Measurements from ENCODE around the gene PHACTR3. TPM values are rescaled to one million over a fixed set of nuclear protein-coding genes. Genes with fewer than 3 reads are reported as not detected.

The PHACTR3 gene
- total RNA-seq, 1 donor from 2014 or later: 0.14 TPM

DNA sequence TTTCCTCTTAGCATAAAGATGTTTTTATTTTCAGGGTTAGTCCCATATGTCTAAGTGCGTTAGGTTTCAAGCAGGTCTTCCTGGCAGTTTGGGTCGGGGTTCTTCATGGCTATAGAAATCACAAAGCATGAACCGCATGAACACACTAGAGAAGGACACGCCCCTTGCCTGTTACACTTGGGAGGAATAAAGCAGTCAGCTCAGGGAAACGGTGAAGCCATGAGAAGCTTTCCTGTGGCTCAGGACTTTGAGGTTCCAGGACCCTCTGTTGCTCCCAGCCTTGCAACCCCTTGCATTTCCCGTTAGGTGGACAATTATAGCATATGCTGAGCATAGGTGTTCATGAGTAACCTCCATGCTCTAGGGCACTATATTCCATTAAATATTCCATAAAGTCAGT is 232.4 kb downstream of the PHACTR3 start:
- H3K27me3 Mint-ChIP-seq (ENCODE audit: low read depth, unreplicated experiment): peaks cover 18% of the 10 kb centered on the region
- no peak overlapping the region for H3K4me3 Mint-ChIP-seq (ENCODE audit: unreplicated experiment)
- no peaks in the 10 kb centered on the region for H3K9me3 Mint-ChIP-seq (ENCODE audit: unreplicated experiment)

DNA sequence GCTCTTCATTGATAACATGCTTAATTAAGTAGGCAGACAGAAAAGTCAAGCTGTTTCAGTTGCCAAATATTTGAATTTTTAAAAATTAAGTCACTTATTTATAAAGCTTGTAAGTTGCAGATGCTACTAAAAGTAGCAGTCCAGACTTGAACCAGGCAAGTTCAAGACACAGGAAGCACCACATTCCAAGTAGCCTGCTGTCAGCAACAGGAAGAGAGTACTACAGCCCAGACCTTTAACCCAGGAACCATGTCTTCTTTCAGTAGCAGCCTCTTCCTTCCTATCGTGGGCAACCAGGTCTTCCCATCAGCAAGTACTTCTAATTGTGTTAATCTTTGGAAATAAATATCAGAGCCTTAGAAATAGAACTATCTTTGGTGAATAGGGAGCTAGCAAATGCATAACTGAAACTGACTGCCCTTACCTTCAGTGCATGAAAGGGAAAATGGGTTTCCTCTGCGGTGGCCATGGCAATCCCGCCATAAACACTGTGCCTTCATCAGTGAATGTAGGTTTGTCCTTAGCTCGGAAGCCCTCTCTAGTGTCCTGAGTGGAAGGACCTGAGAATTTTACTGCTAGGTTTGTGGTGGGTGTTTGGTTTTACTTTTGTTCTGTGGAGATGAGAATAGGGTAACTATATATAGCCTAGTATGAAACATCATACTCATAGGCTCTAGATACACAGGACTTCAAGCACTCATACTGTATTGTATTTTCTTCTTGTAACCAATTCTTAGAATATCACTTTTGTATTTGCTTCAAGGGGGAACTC is 233.5 kb downstream of the PHACTR3 start:
- H3K27me3 ChIP-seq (ENCODE audit: insufficient read depth, low read length): peaks cover 16% of the 10 kb centered on the region
- no peak overlapping the region for H3K4me2 ChIP-seq (ENCODE audit: low read length)
- peaks cover 13% of the 10 kb centered on the region for H3K4me1 ChIP-seq (ENCODE audit: insufficient read depth, low read length)
- H3K4me1 Mint-ChIP-seq (ENCODE audit: low read depth, unreplicated experiment): peaks cover 13% of the 10 kb centered on the region
- H3K9me3 ChIP-seq (ENCODE audit: insufficient read depth, low read depth, low read length): no peaks in the 10 kb centered on the region
- DNase-seq (ENCODE audit: low read depth) (no peak), FAIRE-seq (no peak)
- no peaks in the 10 kb centered on the region for H3K9me3 Mint-ChIP-seq (ENCODE audit: unreplicated experiment)
- no peak overlapping the region for H3K9ac ChIP-seq (ENCODE audit: low read length)
- no peak overlapping the region for H3K4me3 Mint-ChIP-seq (ENCODE audit: unreplicated experiment)
- H3K4me3 ChIP-seq (ENCODE audit: insufficient read depth, low read depth, low read length): no peak overlapping the region
- no peaks in the 10 kb centered on the region for H3K79me2 ChIP-seq (ENCODE audit: insufficient read depth, low read length)
- peaks cover 18% of the 10 kb centered on the region for H3K27me3 Mint-ChIP-seq (ENCODE audit: low read depth, unreplicated experiment)
- no peaks in the 10 kb centered on the region for H3K36me3 Mint-ChIP-seq (ENCODE audit: low read depth, unreplicated experiment)
- no peak overlapping the region for H2AFZ ChIP-seq (ENCODE audit: low read depth, low read length)
- H3K27ac ChIP-seq (ENCODE audit: low read depth, low read length): no peak overlapping the region
- no peaks in the 10 kb centered on the region for H4K20me1 ChIP-seq (ENCODE audit: insufficient read depth, low read length)
- no peak overlapping the region for H3K27ac Mint-ChIP-seq (ENCODE audit: unreplicated experiment)
- no peaks in the 10 kb centered on the region for H3K36me3 ChIP-seq (ENCODE audit: insufficient read depth, low read length)
- TF ChIP-seq EZH2 (IDR thresholded peaks at IDR 0.05; ENCODE audit: insufficient read depth, low read length): no peak
- TF ChIP-seq, protein P1, sequence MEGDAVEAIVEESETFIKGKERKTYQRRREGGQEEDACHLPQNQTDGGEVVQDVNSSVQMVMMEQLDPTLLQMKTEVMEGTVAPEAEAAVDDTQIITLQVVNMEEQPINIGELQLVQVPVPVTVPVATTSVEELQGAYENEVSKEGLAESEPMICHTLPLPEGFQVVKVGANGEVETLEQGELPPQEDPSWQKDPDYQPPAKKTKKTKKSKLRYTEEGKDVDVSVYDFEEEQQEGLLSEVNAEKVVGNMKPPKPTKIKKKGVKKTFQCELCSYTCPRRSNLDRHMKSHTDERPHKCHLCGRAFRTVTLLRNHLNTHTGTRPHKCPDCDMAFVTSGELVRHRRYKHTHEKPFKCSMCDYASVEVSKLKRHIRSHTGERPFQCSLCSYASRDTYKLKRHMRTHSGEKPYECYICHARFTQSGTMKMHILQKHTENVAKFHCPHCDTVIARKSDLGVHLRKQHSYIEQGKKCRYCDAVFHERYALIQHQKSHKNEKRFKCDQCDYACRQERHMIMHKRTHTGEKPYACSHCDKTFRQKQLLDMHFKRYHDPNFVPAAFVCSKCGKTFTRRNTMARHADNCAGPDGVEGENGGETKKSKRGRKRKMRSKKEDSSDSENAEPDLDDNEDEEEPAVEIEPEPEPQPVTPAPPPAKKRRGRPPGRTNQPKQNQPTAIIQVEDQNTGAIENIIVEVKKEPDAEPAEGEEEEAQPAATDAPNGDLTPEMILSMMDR (IDR thresholded peaks at IDR 0.05; ENCODE audit: insufficient read depth, low read depth, low read length): no peak

More for the DNA sequence above, 232.4 kb downstream of the PHACTR3 start:
- TF ChIP-seq, protein P1 (IDR thresholded peaks at IDR 0.05; ENCODE audit: insufficient read depth, low read depth, low read length): no peak
- TF ChIP-seq EZH2 (IDR thresholded peaks at IDR 0.05; ENCODE audit: insufficient read depth, low read length): no peak
- Mint-ChIP-seq H3K4me1 (ENCODE audit: low read depth, unreplicated experiment) (peaks cover 19% of the 10 kb centered on the region), H3K36me3 (ENCODE audit: low read depth, unreplicated experiment) (no peaks in the 10 kb centered on the region), H3K27ac (ENCODE audit: unreplicated experiment) (no peak overlapping the region)
- FAIRE-seq (no peak), DNase-seq (ENCODE audit: low read depth) (no peak)
- no peak overlapping the region for H3K4me2 ChIP-seq (ENCODE audit: low read length)
- H3K9me3 ChIP-seq (ENCODE audit: insufficient read depth, low read depth, low read length): no peaks in the 10 kb centered on the region
- no peak overlapping the region for H3K27ac ChIP-seq (ENCODE audit: low read depth, low read length)
- no peaks in the 10 kb centered on the region for H3K36me3 ChIP-seq (ENCODE audit: insufficient read depth, low read length)
- peaks cover 20% of the 10 kb centered on the region for H3K27me3 ChIP-seq (ENCODE audit: insufficient read depth, low read length)
- H3K79me2 ChIP-seq (ENCODE audit: insufficient read depth, low read length): no peaks in the 10 kb centered on the region
- no peaks in the 10 kb centered on the region for H4K20me1 ChIP-seq (ENCODE audit: insufficient read depth, low read length)
- H3K9ac ChIP-seq (ENCODE audit: low read length): no peak overlapping the region
- no peak overlapping the region for H2AFZ ChIP-seq (ENCODE audit: low read depth, low read length)
- H3K4me3 ChIP-seq (ENCODE audit: insufficient read depth, low read depth, low read length): no peak overlapping the region
- peaks cover 13% of the 10 kb centered on the region for H3K4me1 ChIP-seq (ENCODE audit: insufficient read depth, low read length)

DNA sequence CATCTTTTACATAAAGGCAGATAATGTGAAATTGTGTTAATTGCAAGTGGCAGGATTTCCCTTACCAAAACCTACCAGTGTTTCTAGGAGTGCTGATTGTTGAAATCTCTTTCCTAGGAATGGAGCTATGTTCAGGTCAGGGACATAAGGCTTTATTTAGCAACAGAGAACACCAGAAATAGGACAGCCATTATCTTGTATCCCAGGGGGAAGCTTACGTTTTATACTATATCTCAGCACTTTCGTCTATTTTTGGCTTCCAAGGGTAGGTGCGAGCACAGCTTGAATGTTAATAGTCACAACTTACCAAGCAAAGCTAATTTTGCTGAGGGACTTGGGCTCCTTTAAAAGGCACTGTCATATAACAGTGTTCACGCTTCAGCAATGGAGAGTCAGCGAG is 235.1 kb downstream of the PHACTR3 start:
- peaks cover 13% of the 10 kb centered on the region for H3K4me1 Mint-ChIP-seq (ENCODE audit: low read depth, unreplicated experiment)
- Histone ChIP-seq H3K27me3 (ENCODE audit: insufficient read depth, low read length) (peaks cover 12% of the 10 kb centered on the region), H3K4me1 (ENCODE audit: insufficient read depth, low read length) (peaks cover 13% of the 10 kb centered on the region), H3K4me2 (ENCODE audit: low read length) (no peak overlapping the region), H2AFZ (ENCODE audit: low read depth, low read length) (no peak overlapping the region), H3K4me3 (ENCODE audit: insufficient read depth, low read depth, low read length) (no peak overlapping the region), H3K79me2 (ENCODE audit: insufficient read depth, low read length) (no peaks in the 10 kb centered on the region), H3K36me3 (ENCODE audit: insufficient read depth, low read length) (no peaks in the 10 kb centered on the region), H4K20me1 (ENCODE audit: insufficient read depth, low read length) (no peaks in the 10 kb centered on the region), H3K27ac (ENCODE audit: low read depth, low read length) (no peak overlapping the region), H3K9ac (ENCODE audit: low read length) (no peak overlapping the region), H3K9me3 (ENCODE audit: insufficient read depth, low read depth, low read length) (no peaks in the 10 kb centered on the region)
- H3K4me3 Mint-ChIP-seq (ENCODE audit: unreplicated experiment): no peak overlapping the region
- peaks cover 16% of the 10 kb centered on the region for H3K27me3 Mint-ChIP-seq (ENCODE audit: low read depth, unreplicated experiment)
- FAIRE-seq (no peak), DNase-seq (ENCODE audit: low read depth) (no peak)
- H3K36me3 Mint-ChIP-seq (ENCODE audit: low read depth, unreplicated experiment): no peaks in the 10 kb centered on the region
- TF ChIP-seq, protein P1 (IDR thresholded peaks at IDR 0.05; ENCODE audit: insufficient read depth, low read depth, low read length): no peak
- no peak for TF ChIP-seq EZH2 (IDR thresholded peaks at IDR 0.05; ENCODE audit: insufficient read depth, low read length)
- no peak overlapping the region for H3K27ac Mint-ChIP-seq (ENCODE audit: unreplicated experiment)
- no peaks in the 10 kb centered on the region for H3K9me3 Mint-ChIP-seq (ENCODE audit: unreplicated experiment)

All from astrocyte (in vitro differentiated cells and primary cell).